HG03025 (cell line): ENCODE measurements around the gene MAGEB1.

Experiments
- ATAC-seq: cut with Tn5 transposase; IDR thresholded peaks from one replicate; pipeline ENCODE4 v1.9.1; 2021; ENCODE audit warnings: mild to moderate bottlenecking, moderate library complexity; ENCODE audit not compliant: unreplicated experiment, low FRiP score

Gene MAGEB1

GRCh38 chrX:30296408-30297254 is 49.7 kb downstream of the MAGEB1 start:
- ATAC-seq = no peak

GRCh38 chrX:30301208-30301607 is 54.3 kb downstream of the MAGEB1 start:
- no peak for ATAC-seq
